Putamen (tissue), 1 donor: ENCODE measurements around the gene AMER3.

ENCODE experiments used
- DNase-seq: peaks from one replicate; pipeline ENCODE4 v3.0.0-alpha.2; 2016; ENCODE audit warnings: low spot score

Gene AMER3

GRCh38 chr2:130756053-130756873 is 923 bp downstream of the AMER3 start:
- DNase-seq, result no peak

GRCh38 chr2:130756874-130757668 is 1.7 kb downstream of the AMER3 start:
- no peak for DNase-seq

- DNase-seq, result no peak
These were observed 4.8 kb downstream of the AMER3 start for GRCh38 chr2:130759906-130760753.

- DNase-seq, result no peak
These were observed 5.7 kb downstream of the AMER3 start for GRCh38 chr2:130760754-130761751.

DNA sequence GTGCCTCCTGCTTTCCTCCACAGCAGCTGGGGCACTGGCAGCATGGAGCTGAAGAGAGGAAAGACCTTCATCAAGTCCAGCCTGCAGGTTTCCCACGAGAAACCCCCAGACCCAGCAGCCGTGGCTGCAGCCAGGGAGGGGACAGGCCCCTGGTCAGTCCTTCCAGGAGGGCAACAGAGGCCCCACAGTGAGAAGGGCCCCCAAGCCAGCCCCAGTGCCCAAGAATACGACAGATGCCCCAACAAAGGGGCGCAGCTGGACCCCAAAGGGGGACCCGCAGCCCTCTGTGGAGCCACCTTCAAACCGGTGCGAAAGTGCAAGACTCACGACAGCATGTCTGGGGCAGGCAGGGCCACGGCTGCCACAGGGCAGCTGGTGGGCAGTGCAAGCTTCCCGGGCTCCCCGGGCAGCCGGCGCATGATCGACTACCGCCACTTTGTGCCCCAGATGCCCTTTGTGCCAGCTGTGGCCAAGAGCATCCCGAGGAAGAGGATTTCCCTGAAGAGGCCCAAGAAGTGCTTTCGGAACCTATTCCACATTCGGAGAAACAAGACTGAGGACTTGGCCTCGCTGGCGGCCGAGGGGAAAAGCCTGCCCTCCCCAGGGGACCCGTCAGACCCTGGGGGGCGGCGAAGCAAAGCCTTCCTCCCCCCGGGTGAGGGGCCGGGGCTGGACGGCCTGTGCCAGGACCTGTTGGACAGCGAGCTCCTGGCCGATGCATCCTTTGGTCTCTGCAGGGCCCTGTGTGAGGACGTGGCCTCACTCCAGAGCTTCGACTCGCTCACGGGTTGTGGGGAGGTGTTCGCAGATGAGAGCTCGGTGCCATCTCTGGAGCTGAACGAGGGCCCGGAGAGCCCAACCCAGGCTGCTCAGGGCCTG is 6.9 kb downstream of the AMER3 start:
- no peak for DNase-seq

DNA sequence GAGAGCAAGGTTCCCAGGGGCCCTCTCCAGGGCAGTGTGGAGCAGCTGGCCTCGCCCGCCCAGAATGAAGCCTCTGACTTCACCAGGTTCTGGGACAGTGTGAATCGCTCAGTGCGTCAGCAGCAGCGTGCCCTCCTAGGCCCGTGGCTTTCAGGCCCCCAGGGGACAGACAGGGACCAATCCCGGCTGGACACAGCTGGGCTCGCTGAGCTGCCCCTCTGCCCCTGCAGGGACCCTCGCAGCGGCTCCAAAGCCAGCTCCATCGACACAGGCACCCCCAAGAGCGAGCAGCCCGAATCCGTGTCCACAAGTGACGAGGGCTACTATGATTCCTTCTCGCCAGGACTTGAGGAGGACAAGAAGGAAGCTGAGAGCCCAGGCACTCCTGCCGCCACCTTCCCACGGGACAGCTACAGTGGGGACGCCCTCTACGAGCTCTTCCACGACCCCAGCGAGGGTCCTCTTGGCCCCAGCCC is 7.6 kb downstream of the AMER3 start:
- DNase-seq, result no peak

DNA sequence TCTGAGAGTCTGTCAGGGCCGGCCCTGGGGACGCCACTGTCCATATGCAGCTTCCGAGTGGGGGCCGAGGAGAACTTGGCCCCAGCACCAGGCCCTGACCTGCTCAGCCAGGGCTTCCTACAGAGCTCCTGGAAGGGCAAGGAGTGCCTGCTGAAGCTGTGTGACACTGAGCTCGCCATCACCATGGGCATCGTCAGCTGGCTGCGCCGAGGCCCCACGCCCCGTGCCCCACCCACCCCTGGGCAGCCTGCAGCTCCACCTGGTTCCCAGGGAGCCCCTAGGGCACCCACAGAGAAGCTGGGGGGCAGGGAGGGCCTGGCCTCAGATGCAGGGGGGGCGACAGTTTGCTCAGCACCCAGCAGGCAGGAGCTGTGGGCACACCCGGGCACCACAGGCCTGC is 8.1 kb downstream of the AMER3 start:
- DNase-seq, result no peak

DNA sequence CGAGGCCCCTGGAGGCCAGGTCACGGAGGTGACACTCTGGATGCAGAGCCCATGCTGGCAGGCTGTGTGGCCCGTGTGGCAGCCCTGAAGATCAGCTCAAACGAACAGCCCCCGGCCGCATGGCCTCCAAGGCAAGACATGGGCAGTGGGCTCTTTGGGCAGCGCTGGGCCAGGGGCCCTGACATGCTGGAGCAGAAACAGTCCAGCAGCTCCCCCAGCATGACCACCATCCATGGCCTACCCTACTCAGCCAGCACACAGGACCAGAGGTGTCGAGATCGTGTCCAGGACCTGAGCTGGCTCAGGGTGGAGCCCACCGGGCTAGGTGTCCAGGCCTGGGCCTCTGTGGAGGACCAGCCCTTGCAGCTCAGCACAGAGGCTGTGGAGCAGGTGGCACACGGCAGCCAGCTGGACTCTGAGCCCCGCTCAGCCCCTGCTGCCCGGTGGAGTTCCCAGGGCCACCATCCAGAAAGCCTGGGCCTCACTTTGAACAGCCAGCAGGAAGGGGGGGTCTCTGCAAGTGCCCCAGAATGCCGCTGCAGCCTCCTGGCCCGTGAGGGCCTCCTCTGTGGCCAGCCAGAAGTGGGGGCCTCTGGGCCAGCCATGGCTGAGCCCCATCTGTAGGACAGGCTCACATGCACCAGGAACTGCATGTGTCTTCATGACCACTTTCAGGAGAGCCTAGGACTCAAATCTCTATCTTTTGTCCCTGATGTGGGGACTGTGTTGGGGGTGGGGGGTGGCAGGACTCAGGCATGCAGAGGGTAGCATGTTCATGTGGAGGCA is 8.9 kb downstream of the AMER3 start:
- DNase-seq, result no peak

DNA sequence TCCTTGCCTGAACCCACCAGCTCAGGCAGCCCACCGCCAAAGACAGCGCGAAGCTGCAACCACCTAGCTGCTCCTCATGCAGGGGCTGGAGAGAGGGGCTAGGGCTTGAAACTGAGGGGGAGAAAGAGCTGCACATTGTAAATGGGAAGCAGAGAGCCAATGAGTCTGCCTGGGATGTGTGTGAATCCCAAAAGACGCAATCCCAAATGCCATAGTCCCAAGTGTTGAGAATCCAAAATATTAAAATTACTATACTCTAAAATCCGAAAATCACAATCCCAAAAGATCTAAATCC is 9.4 kb downstream of the AMER3 start:
- DNase-seq, result no peak

DNA sequence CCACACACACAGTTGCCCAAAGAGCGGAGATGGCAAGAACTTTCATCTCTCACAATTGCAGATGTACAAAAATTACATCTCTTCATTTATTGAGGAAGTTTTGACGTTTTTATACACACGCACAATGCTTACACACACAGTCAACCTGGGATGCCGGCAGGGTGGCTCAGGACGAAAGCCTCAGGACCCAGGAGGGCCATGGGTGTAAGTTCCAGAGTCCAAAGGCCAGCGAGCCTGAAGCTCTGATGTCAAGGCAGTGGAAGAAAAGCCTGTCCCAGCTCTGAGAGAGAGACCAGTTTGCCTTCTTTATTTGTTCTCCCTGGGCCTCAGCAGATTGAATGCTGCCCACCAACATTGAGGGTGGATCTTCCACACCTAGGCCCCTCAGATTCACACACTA is 10.1 kb downstream of the AMER3 start:
- no peak for DNase-seq

GRCh38 chr2:130766037-130766436 is 10.7 kb downstream of the AMER3 start:
- DNase-seq, result no peak

GRCh38 chr2:130766711-130767407 is 11.5 kb downstream of the AMER3 start:
- no peak for DNase-seq

GRCh38 chr2:130767408-130767775 is 12.1 kb downstream of the AMER3 start:
- DNase-seq, result no peak

DNA sequence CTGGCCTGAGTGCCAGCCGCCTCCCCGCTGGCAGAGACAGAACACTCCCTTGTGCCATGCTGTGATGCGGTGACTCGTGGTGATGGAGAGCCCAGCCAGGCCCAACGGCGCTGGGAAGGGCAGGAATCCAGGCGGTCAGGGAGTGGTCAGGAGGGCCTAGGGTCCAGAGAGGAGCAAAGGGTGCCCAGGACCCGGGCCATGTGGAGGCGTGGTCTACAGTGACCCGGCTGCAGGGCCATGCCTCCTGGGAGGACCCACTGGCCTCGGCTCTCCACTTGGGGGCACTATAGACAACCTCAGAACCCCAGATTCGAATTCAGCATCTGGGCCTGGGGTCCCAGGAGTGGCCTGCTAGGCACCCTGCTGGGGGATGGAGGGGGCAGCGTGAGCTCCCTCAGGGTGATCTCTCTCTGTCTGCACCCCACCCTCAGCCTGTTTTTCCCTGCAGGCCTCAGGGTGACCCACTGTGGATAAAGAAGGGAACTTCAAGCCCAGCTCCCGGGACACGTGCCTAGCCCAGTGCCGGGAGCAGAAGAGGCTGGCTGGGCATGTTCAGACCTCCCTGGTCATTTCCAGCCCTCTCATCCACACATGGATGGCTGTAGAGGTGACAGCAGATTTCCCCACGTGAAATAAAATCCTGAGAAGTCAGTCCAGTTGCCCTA is 13.0 kb downstream of the AMER3 start:
- no peak for DNase-seq

DNA sequence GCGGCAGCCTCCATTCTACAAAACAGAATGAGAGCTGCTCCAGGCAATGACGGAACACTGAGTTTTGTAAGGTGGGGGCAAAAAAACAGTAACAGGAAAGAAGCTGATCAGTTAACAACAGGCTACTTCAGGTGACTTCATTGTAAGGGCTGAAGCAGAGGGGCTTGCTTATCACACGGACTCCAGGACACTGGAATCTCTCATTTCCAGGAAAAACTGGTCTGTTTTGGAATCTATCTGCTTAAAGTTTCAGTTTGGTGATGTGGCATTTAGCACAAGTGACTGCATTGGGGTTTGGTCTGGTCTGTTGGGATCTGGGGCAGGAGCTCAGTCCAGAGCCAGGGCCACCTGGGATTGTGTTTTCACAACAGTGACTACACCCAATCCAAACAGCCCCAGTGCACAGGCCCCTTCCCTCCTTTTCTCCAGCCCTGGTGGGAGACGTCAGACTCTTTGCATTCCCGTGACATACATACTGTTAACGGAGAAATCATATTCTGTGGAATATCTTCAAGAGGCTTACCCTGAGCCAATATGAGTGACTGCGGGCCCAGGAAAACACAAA is 14.1 kb downstream of the AMER3 start:
- DNase-seq, result no peak

- DNase-seq, result no peak
These were observed 21.2 kb downstream of the AMER3 start for GRCh38 chr2:130776550-130776949.

GRCh38 chr2:130778781-130779180 is 23.4 kb downstream of the AMER3 start:
- DNase-seq, result no peak

DNA sequence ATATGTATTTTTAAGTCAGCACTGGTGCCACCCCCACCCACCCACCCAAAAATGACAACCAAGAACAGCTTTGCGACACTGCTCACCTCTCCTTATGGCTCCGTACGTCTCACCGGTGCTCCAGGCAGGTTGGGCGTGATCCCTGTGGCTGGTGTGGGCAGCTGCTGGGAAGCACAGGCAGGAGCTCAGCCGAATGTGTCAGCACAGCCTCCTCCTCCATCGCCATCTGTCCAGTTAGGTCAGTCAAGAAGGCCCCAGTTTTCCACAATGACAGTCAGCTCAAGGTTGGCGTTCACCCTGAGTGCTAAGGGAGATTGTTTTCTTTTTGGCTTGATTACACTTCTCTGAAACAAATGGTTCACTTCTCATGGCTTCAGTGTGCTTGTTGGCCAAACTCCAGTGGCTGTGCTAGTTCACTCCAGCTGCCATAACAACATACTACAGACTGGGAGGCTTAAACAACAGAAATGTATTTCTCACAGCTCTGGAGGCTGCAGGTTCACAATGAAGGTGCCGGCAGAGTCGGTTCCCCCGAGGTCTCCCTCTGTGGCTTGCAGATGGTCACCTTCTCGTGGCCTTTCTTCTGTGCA is 30.2 kb downstream of the AMER3 start:
- no peak for DNase-seq
